SH-SY5Y (cell line): ENCODE data around the gene ONECUT3.

Experiments used
- GATA2 ChIP-seq: IDR thresholded peaks from 2 replicates; pipeline ENCODE4 v1.6.1; 2011; ENCODE audit warnings: mild to moderate bottlenecking, low read depth, low read length
- GATA3 ChIP-seq: IDR thresholded peaks from 2 replicates; pipeline ENCODE4 v1.6.1; 2011; ENCODE audit warnings: low read depth, mild to moderate bottlenecking, low read length, moderate library complexity

- TF ChIP-seq GATA3 (no peak), GATA2 (no peak)
These were observed 72.7 kb downstream of the ONECUT3 start for GRCh38 chr19:1825909-1826556.
